MV-4-11 (cell line): ENCODE results near the gene ERMN.

Experiments used
- DNase-seq: peaks from one replicate; lab custom pipeline; 2025; lab: John Stamatoyannopoulos, UW

ERMN gene

GRCh38 chr2:157329524-157329923, 3.9 kb upstream of the ERMN start:
- DNase-seq: no peak

GRCh38 chr2:157327621-157328500, 2.2 kb upstream of the ERMN start:
- peak; percentile 69 for DNase-seq

- DNase-seq: no peak
Observed at GRCh38 chr2:157327200-157327599, 1.6 kb upstream of the ERMN start.

- no peak for DNase-seq
Observed at GRCh38 chr2:157326698-157327097, 1.1 kb upstream of the ERMN start.

DNA sequence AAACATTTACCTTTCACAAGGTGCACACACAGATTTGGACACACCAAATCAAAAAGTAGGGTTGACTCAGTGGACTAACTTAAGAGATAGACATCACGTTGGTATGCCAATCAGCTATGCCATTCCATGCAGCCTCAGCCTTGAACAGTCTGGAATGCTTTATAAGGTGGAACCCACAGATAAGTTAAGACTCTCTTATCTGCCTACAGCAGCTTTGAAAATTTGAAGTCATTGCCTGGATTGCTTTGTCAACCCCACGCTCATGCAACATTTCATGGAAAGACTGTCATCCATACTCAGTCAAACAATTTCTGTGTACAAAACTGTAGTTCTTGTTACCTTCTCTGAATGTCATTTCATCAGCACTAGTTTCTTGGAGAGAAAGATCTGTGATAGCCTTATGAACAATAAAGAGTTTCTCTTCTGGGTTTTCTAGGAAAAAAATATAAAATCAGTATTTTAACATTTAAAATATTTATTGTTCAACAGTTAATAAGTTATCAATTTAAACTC, 1.2 kb downstream of the ERMN start:
- DNase-seq: no peak

DNA sequence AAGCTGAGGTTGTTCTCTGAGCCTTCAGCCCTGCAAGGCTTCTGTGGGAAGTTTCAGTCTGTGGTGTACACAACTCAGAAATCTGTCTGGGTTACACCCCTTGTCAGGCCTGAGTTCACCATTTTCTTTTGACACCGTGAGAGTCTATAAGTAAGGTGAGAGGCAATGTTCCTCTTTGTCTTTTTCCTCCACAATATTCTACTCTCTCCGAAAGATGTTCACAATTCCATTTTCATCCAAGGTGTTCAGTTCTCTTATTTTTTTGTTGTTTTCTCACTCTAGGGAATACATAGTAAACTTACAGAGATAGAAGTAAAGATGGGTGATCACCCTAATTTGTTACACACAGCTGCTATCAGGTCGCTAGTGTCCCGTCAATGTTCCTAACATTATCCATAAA, 3.2 kb downstream of the ERMN start:
- no peak for DNase-seq

- DNase-seq: peak; percentile 47
Observed at GRCh38 chr2:157321466-157321865, 4.2 kb downstream of the ERMN start.

DNA sequence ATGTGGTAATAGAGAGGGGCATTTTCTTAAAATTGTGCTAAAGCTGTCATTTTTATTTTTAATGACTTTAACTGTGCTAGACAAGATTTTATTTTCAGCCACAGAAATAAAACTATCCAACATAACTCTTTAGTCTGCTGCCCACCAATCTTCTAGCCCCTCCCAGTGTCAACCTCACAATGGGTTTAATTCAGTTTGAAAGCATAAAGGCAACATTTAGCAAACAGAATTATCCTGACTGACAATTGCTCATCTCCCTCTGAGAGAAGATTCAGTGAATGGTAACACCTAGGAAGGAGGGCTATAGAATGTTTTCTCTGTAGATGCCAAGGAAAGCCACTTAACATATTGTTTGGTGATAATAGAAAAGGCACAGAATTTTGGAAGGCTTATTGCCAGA, 5.2 kb downstream of the ERMN start:
- DNase-seq: no peak

GRCh38 chr2:157319795-157320194, 5.8 kb downstream of the ERMN start:
- DNase-seq: no peak

DNA sequence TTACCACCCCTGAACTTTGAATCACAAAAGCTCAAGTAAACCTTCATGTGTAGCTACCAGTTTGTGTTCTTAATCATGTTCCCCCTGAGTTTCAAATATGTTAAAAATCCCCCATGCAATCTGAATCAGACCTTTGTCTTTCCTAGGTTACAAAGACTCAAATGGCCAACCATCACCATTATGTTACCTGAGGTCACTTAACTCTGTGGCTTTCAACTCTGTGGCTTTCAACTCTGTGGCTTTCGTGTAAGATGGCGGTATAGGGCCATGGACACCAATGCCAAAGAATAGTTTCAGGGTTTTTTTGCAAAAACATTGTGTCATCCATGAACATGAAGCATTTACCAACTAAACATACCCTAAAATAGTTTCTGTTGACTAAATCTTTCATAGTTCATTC, 6.7 kb downstream of the ERMN start:
- no peak for DNase-seq

DNA sequence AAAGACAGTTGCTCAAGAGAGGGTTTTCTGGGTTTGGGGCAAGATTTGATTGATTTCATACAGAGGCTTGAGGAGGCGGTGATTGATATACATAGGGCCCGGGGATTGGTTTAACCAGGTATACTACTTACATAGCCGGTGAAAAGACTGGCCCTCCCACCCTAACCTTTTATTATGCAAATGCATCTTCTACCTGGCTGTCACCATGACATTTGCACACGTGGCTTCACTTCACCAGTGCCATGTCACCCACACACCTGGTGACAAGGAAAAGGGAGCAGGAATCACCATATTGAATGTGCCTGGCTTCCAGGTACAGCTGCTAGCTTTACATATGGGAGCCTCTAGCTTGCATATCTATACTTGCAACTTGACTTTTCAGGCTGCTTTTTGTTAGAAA, 9.7 kb downstream of the ERMN start:
- DNase-seq: no peak

GRCh38 chr2:157312866-157313486, 12.6 kb downstream of the ERMN start:
- DNase-seq: no peak

GRCh38 chr2:157311706-157312105, 13.9 kb downstream of the ERMN start:
- no peak for DNase-seq

- no peak for DNase-seq
Observed at GRCh38 chr2:157309878-157310277, 15.7 kb downstream of the ERMN start.

GRCh38 chr2:157307021-157307420, 18.6 kb downstream of the ERMN start:
- DNase-seq: peak; percentile 41

DNA sequence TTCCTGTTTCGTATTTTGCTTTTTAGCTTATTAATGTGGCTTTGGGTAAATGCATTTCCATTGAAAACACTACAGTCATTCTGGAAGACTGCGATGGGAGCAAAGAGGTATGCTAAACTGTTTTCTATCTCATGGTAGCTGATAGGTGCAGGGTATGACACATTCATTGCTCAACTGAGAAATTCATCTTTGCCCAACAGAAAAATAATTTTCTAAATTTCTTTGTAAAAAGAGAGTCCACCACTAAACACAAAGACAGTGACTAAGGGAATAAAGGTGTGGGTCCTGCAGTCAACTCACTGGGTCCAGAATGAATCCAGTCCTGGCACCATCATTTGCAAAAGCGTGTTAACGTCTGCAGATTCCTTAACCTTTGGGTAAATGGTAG, 19.9 kb downstream of the ERMN start:
- DNase-seq: no peak

DNA sequence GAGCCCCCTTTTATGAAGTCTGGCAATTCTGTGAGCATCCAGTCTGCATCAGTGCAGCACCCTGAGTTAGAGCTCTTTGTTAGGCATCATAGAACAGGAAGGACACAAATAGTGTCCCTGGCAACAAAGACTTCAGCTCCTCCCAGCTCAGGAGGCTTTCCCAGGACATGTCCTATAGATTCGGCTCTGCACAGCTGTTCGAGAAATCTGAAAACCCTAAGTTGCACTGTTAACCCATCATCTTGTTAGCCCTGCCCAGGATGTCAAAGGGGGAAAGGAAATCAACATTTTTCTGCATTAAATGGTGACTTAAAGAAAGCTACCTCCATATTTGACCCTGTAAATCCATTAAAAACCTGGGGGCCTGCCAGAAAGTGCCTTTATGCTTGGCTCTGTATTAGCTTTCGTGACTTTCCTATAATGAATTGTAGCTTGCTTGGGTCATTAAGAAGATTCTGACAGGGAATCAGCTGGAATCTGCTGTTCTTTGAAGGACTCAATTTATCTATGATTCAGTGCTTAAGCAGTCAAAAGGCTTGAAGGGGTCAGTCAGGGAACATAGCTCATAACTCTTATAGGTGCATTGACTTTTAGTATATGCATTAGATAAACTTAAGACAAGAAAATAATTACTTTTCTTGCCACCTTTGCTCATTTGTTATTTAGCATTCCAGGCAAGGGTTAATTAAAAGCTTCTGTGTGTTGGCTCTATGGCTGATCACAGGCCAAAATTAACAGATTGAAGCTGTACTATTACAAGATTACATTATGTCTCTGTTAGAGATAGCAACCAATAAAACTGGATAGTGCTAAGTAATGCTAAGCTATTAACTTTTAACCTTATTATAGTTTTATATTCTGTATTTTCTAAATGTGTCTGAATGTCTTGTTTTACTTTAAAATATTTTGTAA, 20.6 kb downstream of the ERMN start:
- no peak for DNase-seq

GRCh38 chr2:157303612-157304011, 22.0 kb downstream of the ERMN start:
- no peak for DNase-seq

GRCh38 chr2:157302492-157303099, 23.0 kb downstream of the ERMN start:
- DNase-seq: peak; percentile 16

DNA sequence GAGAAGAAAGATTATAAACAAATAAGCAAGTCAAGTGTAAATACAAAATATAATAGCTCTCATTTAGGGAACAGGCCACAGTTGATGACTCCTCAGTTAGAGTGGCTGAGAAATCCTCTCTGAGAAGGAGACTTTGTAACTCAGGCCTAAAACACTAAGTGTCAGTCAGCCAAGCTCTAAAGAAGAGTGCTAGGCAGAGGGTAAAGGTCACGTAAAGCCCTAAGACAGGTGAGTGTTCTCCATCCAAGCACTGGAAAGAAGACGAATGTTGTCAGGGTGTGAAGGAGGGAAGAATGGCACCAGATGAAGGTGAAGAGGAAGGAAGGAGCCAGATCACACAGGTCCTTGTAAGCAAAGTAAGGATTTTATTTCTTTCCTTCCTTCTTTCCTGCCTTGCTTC, 24.3 kb downstream of the ERMN start:
- DNase-seq: no peak

DNA sequence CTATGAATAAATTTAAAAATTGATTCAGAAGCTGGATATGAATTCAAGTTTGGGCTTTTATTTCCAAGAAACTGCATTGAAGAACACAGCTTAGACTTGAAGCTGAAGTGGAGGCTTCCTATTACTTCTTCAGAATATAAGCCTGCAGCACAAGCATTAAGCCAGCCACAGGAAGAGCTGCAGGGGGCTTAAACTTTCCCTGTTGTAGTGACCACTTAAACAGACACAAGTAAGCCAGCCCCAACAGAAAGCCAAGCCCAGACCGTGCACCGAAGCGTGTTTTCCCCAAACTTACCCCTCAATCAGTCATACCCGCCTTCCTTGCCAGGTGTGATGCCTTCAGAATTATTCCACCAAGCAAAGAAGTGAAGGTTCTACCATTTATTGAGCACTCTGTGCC, 28.7 kb downstream of the ERMN start:
- DNase-seq: no peak

DNA sequence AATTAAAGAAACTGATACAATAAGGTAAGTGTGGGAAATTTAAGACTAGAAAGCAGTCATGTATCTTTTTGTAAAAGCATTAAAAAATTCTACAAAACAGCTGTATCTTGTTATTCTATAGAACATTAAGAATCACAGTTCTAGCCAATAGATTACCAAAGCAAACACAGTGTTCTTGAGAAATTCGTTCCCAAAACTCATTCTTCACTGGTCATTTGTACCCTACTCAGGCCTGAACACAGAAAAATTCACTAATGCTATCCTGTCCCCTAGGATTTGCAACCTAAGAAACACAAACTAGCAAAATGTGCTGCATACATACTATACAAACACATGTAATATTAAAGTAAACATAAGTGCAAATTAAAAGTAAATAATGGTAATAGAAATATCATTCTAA, 29.1 kb downstream of the ERMN start:
- DNase-seq: no peak
